HG03520 (cell line): ENCODE results near the gene CEACAM8.
"Not testable (repeated sequence)": the region's sequence is repeated elsewhere in the genome, so short reads cannot be mapped to it uniquely, and the experiment has no call there.

ENCODE experiments used
- ATAC-seq: cut with Tn5 transposase; IDR thresholded peaks from one replicate; pipeline ENCODE4 v1.9.1; 2021; ENCODE audit warnings: mild to moderate bottlenecking, moderate library complexity; ENCODE audit not compliant: unreplicated experiment

Gene CEACAM8

DNA sequence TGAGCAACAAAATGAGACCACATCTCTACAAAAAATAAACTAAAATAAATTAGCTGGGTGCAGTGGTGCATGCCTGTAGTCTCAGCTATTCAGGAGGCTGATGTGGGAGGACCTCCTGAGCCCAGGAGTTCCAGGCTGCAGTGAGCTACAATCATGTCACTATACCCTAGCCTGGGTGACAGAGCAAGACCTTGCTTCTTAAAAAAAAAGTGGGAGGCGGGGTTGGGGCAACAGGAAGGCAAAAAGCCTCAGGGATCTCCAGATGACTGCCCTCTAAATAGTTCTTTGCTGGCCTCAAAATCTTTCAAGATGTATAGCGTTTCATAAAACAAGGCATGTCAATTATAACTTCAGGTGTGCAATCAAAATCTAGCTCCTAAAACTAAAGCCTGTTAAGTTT is 18.5 kb downstream of the CEACAM8 start:
- ATAC-seq: no peak

DNA sequence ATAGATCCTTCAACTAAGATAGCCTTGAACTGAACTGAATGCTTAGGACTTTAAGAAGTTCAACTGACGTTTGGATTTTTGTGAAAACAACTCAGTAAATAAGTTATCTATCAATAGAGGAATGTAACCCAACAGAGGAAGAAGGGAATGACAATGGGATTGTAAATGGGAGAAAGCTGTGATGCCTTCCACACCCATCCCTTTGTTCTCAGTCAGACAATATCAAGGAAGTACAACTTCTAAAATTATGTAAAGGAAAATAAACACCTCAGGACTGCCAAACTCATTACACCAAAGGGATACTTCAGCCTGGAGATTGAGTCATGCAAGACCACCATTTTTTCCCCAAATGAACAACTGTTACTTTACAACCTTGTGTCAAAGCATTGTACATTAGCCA is 21.1 kb downstream of the CEACAM8 start:
- no peak for ATAC-seq

- ATAC-seq: no peak
Measured at GRCh38 chr19:42571116-42571515, 23.6 kb downstream of the CEACAM8 start.

- no peak for ATAC-seq
Measured at GRCh38 chr19:42569193-42569592, 25.5 kb downstream of the CEACAM8 start.

DNA sequence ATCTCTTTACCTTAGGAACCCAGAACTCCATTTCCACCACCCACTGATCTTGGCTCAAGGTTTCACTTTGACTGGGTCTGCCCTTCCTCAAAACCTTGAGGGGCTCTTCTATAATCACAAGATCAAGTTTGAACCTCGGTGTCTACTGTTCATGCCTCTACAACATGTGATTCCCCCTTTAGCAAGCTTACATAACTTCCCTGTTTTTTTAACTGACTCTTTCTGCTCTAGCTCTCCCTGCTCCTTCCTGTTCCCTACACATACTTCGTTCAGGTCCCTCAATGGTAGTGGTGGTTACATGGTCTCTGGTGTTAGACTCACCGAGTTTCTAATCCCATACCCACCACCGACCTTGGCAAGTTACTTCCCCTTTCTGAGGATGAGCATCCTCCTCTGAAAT is 26.7 kb downstream of the CEACAM8 start:
- ATAC-seq: no peak

GRCh38 chr19:42567567-42567966 is 27.2 kb downstream of the CEACAM8 start:
- no peak for ATAC-seq

- no peak for ATAC-seq
Measured at GRCh38 chr19:42563352-42564210, 31.1 kb downstream of the CEACAM8 start.

- ATAC-seq: no peak
Measured at GRCh38 chr19:42561512-42561911, 33.2 kb downstream of the CEACAM8 start.

GRCh38 chr19:42560731-42561130 is 34.0 kb downstream of the CEACAM8 start:
- ATAC-seq: no peak

DNA sequence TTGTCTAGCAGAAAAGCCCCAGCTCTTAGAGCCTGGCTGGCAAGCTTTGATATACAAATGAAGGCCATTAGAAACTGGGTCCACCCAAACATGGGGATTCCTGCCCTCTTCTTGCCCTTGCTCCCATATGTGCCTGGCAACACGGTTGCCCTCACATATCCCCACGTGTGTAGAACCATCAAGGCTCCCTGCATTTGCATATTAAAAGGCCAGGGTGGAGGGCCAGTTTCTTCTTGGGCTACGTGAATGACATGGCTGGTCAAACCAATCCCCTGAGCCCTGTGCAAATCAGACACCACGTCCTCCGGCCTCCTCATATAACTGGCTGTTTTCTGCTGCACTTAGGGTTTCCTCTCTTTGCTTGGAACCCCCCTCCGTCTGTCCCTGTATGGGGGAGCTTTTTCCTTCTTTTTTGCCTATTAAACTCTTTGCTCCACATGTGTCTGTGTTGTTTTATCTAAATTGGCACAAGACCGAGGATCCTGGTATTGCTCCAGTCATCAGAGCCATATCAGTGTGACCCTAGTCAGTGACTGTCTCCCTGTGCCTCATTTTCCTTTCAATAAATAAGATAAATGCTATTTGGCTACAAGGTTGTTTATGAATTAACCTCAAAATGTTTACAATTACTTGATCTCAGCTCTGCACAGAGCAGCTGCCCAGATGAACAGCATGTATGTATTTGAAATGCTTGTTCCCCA is 36.1 kb downstream of the CEACAM8 start:
- no peak for ATAC-seq

- ATAC-seq: not testable (repeated sequence)
Measured at GRCh38 chr19:42557386-42557871, 37.3 kb downstream of the CEACAM8 start.

- ATAC-seq: no peak
Measured at GRCh38 chr19:42555801-42556200, 38.9 kb downstream of the CEACAM8 start.

DNA sequence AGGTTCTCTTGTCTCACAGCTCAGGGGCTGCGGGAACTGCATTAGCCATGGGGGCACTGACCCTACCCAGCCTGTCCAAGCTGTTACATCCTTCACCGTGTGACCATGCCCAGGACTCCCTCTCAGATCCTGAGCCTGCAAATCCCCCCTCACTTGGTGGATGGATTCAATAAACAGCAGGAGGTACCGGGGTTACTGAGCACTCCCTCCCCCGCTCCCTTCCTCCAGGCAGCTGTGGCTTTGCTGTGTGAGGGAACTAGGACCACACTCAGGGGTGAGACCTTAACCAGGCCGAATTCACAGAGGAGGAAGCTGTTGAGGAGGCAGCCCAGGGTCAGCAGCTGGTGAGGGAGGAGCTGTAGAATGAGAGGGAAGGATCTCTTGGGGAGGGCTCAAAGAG is 39.4 kb downstream of the CEACAM8 start:
- no peak for ATAC-seq

DNA sequence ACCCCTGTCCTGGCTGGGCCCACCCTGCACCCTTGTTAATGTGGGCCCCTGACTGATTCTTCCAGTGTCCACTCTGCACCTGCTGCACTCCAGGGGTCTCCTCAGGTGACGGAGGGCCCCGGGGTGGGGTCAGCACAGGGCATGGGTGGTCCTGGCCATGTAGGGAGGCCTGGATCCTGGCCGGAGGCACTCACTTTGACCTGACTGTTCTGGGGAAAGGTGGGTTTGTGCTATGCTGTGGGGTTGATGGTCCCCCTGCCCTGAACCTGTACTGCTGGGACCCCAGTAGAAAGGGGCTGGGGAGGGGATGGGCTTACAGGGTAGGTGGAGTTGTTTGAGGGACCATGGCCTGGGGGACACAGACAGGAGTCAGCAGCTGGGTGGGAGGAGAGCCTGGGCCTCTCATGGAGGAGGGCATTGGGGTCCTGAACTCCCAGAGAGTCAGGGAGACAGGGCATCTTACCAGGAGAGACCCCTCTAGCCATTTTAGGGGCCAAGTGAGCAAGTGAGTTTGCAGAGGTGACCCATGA is 40.6 kb downstream of the CEACAM8 start:
- no peak for ATAC-seq

GRCh38 chr19:42553292-42554045 is 41.3 kb downstream of the CEACAM8 start:
- ATAC-seq: no peak

GRCh38 chr19:42552086-42553065 is 42.3 kb downstream of the CEACAM8 start:
- ATAC-seq: no peak

DNA sequence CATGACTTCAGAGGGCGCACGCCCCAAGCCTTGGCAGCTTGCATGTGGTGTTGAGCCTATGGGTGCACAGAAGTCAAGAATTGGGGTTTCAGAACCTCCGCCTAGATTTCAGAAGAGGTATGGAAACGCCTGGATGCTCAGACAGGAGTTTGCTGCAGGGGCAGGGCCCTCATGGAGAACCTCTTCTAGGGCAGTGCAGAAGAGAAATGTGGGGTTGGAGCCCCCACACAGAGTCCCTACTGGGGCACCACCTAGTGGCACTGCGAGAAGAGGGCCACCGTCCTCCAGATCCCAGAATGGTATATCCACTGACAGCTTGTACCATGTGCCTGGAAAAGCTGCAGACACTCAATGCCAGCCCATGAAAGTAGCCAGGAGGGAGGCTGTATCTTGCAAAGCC is 44.2 kb downstream of the CEACAM8 start:
- ATAC-seq: not testable (repeated sequence)

DNA sequence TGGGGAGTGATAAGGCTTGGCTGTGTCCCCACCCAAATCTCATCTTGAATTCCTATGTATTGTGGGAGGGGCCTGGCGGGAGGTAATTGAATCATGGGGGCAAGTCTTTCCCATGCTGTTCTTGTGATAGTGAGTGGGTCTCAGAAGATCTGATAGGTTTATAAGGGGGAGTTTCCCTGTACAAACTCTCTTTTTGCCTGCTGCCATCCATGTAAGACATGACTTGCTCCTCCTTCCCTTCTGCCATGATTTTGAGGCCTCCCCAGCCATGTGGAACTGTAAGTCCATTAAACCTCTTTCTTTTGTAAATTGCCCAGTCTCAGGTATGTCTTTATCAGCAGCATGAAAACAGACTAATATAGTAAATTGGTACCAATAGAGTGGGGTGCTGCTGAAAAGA is 45.7 kb downstream of the CEACAM8 start:
- ATAC-seq: not testable (repeated sequence)

GRCh38 chr19:42548552-42548951 is 46.2 kb downstream of the CEACAM8 start:
- no peak for ATAC-seq

DNA sequence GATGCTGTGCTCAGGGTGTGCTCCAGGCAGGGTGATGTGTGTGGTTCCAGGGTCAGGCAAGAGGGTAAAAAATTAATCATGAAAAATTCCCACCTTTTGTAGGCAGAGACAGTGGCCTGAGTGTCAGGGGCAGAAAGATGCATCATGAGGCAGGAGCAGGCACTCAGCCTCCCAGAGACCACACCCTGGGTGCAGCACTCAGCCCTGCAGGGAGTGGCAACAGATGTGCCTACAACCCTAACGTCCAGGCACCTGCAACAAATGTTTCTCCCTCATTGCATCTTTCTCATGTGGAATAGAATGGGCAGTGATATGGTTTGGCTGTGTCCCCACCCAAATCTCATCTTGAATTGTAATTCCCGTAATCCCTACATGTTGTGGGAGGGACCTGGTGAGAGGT is 46.8 kb downstream of the CEACAM8 start:
- no peak for ATAC-seq
